Activated CD4-positive, alpha-beta T cell treated with anti-CD3 and anti-CD28 coated beads, Interleukin-2, amount 50 U/mL, for 16 hours (primary cell): ENCODE results near the gene SPACDR.
"Not testable (repeated sequence)": the region's sequence is repeated elsewhere in the genome, so short reads cannot be mapped to it uniquely, and the experiment has no call there.

Source experiments
- DNase-seq: peaks from one replicate; pipeline ENCODE4 v3.0.0-alpha.2; 2020

SPACDR gene

GRCh38 chr7:100465299-100465698, 1.2 kb upstream of the SPACDR start:
- DNase-seq: no peak

- no peak for DNase-seq
Measured at GRCh38 chr7:100464791-100465190, 731 bp upstream of the SPACDR start.

DNA sequence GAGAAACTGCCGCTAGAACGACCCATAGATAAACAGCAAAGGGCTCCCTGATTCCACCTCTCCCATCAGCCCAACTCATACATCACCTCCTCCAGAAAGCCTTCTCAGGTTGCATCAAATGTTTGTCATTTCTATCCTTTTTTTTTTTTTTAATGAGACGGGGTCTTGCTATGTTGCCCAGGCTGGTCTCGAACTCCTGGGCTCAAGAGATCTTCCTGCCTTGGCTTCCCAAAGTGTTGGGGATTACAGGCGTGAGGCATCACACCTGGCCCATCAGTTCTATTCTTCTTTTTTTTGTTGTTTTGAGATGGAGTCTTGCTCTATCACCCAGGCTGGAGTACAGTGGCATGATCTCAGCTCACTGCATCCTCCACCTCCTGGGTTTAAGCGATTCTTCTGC, 7.0 kb downstream of the SPACDR start:
- no peak for DNase-seq

GRCh38 chr7:100456562-100456961, 7.5 kb downstream of the SPACDR start:
- no peak for DNase-seq

DNA sequence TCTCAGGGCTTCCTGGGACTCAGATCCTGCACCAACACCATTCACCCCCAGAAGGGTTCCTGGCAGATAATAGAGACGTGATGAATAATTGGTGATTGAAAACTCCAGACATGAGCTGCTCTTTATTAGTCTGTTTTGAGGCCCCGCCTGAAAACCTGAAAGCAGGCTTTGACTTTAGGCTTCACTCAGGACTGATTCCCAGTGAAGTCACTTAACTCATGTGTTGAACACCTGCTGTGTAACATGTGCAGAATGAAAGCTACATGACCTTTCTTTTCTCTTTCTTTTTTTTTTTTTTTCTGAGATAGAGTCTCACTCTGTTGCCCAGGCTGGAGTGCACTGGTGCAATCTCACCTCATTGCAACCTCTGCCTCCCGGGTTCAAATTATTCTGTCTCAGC, 8.9 kb downstream of the SPACDR start:
- no peak for DNase-seq

GRCh38 chr7:100453854-100454253, 10.2 kb downstream of the SPACDR start:
- DNase-seq: not testable (repeated sequence)

DNA sequence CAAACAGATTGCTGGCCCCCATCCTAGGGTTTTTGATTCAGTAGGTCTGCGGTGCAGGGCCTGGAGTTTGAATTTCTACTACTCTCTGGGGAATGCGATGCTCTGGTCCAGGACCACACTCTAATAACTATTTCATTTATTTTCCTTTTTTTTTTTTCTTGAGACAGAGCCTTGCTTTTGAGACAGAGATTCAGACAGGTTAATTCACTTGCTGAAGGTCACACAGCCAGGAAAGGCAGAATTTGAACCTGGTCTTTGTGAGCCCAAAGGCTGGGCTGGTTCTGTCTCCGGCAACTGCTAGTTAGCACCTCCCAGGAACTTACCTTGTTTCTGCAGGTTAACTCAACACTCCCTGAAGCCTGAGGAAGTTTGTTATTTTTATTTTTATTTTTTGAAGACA, 11.5 kb downstream of the SPACDR start:
- DNase-seq: no peak

- no peak for DNase-seq
Measured at GRCh38 chr7:100449190-100449795, 14.8 kb downstream of the SPACDR start.

DNA sequence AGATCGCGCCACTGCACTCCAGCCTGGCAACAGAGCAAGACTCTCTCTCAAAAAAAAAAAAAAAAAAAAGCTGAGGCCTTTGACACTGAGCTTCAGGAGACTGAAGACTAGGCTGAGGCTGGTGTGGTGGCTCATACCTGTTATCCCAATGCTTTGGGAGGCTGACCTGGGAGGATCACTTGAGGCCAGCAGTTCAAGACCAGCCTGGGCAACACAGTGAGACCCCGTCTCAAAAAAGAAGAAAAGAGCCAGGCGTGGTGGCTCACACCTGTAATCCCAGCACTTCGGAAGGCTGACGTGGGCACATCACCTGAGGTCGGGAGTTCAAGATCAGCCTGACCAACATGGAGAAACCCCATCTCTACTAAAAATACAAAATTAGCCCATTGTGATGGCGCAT, 16.7 kb downstream of the SPACDR start:
- not testable (repeated sequence) for DNase-seq

DNA sequence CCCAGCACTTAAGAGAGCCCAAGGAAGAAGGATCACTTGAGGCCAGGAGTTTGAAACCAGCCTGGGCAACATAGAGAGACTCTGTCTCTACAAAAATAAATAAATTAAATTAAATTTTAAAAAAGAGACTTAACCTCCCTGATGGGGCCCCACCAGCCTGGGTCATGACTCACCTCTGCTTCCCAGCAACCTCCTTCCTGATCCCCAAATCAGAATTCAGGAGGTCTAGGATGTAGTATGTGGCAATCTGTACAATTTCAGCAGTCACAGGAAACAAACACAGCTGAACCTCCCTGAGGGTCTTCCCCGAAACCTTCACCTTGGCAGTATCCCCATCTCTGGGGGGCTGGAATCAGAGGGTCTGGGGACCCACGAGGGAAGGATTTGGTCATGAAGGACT, 18.0 kb downstream of the SPACDR start:
- DNase-seq: no peak

DNA sequence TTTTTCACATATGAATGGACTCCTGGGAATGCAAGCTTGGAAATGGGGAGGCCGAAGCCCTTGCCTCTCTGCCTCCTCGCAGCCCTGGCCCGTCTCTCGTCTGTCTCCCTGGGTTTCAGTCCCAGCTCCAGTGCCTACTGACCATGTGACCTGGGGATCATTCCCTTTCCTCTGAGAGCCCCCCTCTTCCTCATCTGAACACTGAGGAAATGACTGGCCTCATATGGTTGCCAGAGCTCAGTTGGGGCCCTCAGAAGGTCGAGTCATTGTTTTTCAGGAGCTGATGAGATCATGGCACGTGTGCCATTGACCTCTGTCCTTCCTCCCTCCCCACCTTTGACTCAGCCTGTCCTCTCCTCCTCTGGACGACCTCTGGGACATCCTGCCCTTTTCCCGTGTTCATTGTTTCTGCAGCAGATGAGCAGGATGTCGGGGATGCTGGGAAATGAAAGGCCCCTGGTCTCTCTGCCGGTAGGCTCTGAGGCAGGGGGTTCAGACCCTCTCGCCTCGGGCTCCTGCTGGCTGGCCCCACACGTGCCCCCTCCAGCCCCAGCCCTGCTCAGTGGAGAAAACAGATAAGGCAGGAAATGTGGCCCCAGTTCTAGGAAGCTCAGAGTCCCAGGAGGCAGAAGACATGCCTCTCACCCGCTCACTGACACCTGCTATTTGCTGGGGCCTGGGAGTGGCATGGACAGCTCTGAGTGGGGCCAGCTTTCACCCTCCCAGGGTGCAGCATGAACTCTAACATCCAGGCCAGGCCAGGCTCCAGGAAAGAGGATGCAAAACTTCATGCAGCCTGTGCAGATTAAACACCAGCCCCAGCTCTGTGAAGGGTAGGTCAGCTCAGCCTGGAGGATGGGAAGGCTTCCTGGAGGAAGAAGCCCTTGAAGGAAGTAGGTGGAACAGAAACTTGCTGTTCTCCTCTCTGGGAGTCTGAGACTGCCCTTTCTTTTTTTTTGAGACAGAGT, 19.5 kb downstream of the SPACDR start:
- DNase-seq: no peak

- DNase-seq: no peak
Measured at GRCh38 chr7:100443096-100443840, 20.8 kb downstream of the SPACDR start.

- DNase-seq: no peak
Measured at GRCh38 chr7:100441641-100442535, 22.2 kb downstream of the SPACDR start.

- DNase-seq: not testable (repeated sequence)
Measured at GRCh38 chr7:100439244-100439643, 24.8 kb downstream of the SPACDR start.

DNA sequence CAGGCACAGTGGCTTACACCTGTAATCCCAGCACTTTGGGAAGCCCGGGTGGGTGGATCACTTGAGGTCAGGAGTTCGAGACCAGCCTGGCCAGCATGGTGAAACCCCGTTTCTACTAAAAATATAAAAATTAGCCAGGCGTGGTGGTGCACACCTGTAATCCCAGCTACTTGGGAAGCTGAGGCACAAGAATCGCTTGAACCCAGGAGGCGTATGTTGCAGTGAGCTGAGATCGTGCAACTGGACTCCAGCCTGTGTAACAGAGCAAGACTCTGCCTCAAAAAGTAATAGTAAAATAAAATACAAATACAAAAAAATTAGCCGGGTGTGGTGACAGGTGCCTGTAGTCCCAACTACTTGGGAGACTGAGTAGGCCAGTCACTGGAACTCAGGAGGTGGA, 25.3 kb downstream of the SPACDR start:
- not testable (repeated sequence) for DNase-seq

DNA sequence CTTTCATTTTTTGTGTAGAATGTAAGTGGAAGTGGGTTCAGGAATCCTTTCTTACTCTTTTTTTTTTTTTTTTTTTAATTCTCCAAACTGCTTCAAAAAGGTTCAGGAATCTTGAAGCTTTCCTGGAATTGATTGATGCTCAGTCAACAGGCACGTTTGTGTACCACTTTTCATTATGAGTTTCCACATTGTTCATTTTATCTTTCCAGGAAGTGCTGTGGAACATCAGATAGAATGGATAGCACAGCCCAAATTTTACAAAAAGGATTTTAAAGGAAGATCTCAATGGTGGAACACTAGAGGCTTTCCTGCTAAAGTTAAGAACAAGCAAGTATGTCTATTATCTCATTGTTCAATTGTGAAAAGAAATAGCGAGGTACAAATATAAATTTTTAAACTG, 25.9 kb downstream of the SPACDR start:
- no peak for DNase-seq

- DNase-seq: no peak
Measured at GRCh38 chr7:100437150-100438100, 26.6 kb downstream of the SPACDR start.

DNA sequence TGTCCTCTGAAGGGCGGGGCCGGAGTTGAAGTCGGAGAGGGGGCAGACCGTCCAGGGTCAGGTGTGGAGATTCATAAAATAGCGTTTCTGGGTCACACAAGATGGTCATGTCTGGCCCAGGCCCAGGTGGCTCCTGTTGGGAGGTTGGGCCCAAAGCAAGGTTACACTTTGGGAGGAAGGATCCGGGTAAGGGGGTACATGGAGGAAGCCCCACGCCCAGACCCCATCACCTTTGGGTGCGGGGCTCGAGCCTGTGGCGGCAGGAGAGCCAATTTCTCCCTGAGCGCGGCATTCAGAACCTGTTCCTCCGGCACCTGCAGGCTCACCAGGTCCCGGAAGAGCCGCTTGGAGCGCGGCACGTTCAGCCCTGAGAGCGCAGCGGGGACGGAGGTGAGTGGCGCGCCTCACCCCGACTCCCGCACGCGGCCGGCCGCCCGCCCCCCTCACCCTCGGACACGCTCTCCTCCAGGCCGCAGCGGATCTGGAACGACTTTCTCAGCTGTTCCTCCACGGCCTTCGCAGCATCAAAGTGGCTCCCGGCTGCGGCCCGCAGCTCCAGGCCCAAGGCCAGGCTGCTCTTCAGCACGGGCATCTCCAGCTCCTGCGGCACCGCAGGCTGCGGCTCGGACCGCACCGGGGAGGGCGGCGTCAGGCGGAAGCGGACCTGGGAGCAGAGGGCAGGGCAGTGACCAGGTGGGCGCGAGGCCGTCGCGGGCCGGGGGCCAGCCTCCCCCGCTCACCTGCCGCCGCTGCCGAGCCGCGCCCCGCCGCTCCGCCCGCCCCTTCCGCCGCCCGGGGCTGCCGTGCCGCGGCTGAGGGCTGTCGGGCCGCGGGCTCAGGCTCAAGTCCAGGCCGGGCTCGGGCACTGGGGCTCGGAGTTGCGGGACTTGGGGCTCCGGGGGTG, 28.4 kb downstream of the SPACDR start:
- DNase-seq: peak; percentile 42

DNA sequence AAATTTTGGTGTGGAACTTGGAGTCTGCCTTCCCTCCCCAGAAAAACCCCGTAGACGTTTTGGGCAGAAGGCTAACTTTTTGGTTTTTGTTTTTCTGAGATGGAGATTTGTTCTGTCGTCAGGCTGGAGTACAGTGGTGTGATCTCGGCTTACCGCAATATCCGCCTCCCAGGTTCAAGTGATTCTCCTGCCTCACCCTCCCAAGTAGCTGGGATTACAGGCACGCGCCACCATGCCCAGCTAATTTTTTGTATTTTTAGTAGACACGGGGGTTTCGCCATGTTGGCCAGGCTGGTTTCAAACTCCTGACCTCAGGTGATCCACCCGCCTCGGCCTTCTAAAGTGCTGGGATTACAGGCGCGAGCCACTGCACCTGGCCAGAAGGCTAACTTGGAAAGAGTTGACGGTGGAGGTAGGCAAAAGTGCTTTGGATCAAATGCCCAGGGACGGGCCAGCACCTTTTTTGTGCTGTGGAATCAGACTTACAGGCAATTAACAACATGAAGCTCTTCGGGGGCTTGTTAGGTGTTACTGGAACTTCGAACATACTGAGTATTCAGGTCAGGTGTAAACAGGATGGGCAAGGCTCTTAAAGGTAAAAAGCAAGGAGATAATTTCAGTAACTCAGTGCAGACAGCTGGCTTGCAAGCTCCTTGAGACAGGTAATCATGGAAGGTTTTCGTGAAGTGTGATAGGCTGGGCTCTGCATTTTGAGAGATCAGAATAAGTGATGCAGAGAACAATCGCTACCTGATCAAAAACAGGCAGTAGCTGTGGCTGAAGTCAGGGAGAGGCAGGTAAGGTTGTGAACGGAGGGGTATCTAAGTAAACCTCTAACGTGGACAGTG, 29.5 kb downstream of the SPACDR start:
- no peak for DNase-seq
